Liver (tissue), 3 donors: ENCODE results near the gene DPP6.

Experiments used
- FOXA1 ChIP-seq: IDR thresholded peaks from 2 replicates; pipeline ENCODE4 v1.6.1; 2016; ENCODE audit warnings: antibody characterized with exemption
- GABPA ChIP-seq, 2 donors: IDR thresholded peaks in 1 of 2; conservative IDR thresholded peaks in 1 of 2; 2 replicates each; pipeline ENCODE4 v1.6.1; 2016; ENCODE audit warnings: antibody characterized with exemption in 2 of 2, mild to moderate bottlenecking in 1 of 2, moderate library complexity in 1 of 2
- HNF4G ChIP-seq: IDR thresholded peaks from 2 replicates; pipeline ENCODE4 v1.6.1; 2016; ENCODE audit warnings: antibody characterized with exemption
- JUND ChIP-seq, 2 donors: IDR thresholded peaks; 2 replicates each; pipeline ENCODE4 v1.6.1; 2016; ENCODE audit warnings: antibody characterized with exemption in 2 of 2
- RAD21 ChIP-seq, 2 donors: IDR thresholded peaks; 2 replicates each; pipeline ENCODE4 v1.6.1; 2016; ENCODE audit warnings: antibody characterized with exemption in 2 of 2, mild to moderate bottlenecking in 2 of 2
- SP1 ChIP-seq: IDR thresholded peaks from 2 replicates; pipeline ENCODE4 v1.6.1; 2018; ENCODE audit warnings: antibody characterized with exemption, mild to moderate bottlenecking
- TAF1 ChIP-seq: conservative IDR thresholded peaks from 2 replicates; pipeline ENCODE4 v1.6.1; 2016; ENCODE audit warnings: antibody characterized with exemption, mild to moderate bottlenecking
- YY1 ChIP-seq: IDR thresholded peaks from 2 replicates; pipeline ENCODE4 v1.6.1; 2016; ENCODE audit warnings: antibody characterized with exemption, mild to moderate bottlenecking
- ZBTB33 ChIP-seq: IDR thresholded peaks from 2 replicates; pipeline ENCODE4 v1.6.1; 2016; ENCODE audit warnings: antibody characterized with exemption
- TF ChIP-seq, protein P1 (sequence below): fragments of 150-350 bp; IDR thresholded peaks from 2 replicates; pipeline ENCODE4 v1.5.1; 2017; ENCODE audit warnings: improper control_type of control experiment, low read depth, low read length; ENCODE audit not compliant: missing input control
- TF ChIP-seq, protein P2 (sequence below): IDR thresholded peaks from 2 replicates; pipeline ENCODE4 v1.6.1; 2016; ENCODE audit warnings: antibody characterized with exemption
- TF ChIP-seq, protein P3 (sequence below): IDR thresholded peaks from 2 replicates; pipeline ENCODE4 v1.6.1; 2016; ENCODE audit warnings: antibody characterized with exemption, mild to moderate bottlenecking
- donor health status: healthy.
- donor health status: healthy.

DNA sequence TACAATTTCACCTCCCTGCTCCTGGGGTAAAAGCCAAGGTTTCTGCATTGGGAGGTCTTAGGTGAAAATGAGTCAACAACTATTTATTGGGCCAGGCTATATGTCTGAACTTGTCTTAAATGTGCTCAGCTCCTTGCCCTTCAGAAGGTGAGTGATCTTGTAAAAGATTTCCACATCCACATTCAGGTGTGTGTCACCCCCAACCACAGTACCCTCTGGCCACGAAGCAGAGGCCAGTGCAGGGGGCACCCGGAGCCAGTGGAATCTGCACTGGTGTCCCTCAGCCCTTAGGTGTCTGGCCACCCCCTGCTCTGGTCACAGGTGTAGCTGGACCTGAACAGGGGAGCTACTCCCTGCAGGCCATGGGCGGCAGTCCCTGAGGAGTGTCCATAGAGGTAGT is 752.3 kb downstream of the DPP6 start:
- TF ChIP-seq, protein P1, sequence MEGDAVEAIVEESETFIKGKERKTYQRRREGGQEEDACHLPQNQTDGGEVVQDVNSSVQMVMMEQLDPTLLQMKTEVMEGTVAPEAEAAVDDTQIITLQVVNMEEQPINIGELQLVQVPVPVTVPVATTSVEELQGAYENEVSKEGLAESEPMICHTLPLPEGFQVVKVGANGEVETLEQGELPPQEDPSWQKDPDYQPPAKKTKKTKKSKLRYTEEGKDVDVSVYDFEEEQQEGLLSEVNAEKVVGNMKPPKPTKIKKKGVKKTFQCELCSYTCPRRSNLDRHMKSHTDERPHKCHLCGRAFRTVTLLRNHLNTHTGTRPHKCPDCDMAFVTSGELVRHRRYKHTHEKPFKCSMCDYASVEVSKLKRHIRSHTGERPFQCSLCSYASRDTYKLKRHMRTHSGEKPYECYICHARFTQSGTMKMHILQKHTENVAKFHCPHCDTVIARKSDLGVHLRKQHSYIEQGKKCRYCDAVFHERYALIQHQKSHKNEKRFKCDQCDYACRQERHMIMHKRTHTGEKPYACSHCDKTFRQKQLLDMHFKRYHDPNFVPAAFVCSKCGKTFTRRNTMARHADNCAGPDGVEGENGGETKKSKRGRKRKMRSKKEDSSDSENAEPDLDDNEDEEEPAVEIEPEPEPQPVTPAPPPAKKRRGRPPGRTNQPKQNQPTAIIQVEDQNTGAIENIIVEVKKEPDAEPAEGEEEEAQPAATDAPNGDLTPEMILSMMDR, result no peak
- TF ChIP-seq, protein P2, sequence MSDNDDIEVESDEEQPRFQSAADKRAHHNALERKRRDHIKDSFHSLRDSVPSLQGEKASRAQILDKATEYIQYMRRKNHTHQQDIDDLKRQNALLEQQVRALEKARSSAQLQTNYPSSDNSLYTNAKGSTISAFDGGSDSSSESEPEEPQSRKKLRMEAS, result no peak
- TF ChIP-seq, protein P3, sequence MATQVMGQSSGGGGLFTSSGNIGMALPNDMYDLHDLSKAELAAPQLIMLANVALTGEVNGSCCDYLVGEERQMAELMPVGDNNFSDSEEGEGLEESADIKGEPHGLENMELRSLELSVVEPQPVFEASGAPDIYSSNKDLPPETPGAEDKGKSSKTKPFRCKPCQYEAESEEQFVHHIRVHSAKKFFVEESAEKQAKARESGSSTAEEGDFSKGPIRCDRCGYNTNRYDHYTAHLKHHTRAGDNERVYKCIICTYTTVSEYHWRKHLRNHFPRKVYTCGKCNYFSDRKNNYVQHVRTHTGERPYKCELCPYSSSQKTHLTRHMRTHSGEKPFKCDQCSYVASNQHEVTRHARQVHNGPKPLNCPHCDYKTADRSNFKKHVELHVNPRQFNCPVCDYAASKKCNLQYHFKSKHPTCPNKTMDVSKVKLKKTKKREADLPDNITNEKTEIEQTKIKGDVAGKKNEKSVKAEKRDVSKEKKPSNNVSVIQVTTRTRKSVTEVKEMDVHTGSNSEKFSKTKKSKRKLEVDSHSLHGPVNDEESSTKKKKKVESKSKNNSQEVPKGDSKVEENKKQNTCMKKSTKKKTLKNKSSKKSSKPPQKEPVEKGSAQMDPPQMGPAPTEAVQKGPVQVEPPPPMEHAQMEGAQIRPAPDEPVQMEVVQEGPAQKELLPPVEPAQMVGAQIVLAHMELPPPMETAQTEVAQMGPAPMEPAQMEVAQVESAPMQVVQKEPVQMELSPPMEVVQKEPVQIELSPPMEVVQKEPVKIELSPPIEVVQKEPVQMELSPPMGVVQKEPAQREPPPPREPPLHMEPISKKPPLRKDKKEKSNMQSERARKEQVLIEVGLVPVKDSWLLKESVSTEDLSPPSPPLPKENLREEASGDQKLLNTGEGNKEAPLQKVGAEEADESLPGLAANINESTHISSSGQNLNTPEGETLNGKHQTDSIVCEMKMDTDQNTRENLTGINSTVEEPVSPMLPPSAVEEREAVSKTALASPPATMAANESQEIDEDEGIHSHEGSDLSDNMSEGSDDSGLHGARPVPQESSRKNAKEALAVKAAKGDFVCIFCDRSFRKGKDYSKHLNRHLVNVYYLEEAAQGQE, result no peak
- TF ChIP-seq RAD21 (IDR thresholded peaks at IDR 0.05) (no peak), ZBTB33 (no peak), FOXA1 (no peak), JUND (IDR thresholded peaks at IDR 0.05) (no peak), GABPA (IDR thresholded peaks at IDR 0.05 in 1 of 2, conservative IDR thresholded peaks at IDR 0.05 in 1 of 2) (no peak), YY1 (no peak), TAF1 (no peak), HNF4G (no peak), SP1 (no peak)
